GM11168 (cell line): ENCODE data around the gene PGAP2.
"Not testable (repeated sequence)": the region's sequence is repeated elsewhere in the genome, so short reads cannot be mapped to it uniquely, and the experiment has no call there.

Experiments used
- in situ Hi-C: fragments of 300-500 bp; cut with MboI; formaldehyde crosslinking; loops from one replicate; pipeline ENCODE4 v1.12.0; 2022; ENCODE audit warnings: low sequenced_read_pairs; ENCODE audit not compliant: unreplicated experiment

Gene PGAP2

DNA sequence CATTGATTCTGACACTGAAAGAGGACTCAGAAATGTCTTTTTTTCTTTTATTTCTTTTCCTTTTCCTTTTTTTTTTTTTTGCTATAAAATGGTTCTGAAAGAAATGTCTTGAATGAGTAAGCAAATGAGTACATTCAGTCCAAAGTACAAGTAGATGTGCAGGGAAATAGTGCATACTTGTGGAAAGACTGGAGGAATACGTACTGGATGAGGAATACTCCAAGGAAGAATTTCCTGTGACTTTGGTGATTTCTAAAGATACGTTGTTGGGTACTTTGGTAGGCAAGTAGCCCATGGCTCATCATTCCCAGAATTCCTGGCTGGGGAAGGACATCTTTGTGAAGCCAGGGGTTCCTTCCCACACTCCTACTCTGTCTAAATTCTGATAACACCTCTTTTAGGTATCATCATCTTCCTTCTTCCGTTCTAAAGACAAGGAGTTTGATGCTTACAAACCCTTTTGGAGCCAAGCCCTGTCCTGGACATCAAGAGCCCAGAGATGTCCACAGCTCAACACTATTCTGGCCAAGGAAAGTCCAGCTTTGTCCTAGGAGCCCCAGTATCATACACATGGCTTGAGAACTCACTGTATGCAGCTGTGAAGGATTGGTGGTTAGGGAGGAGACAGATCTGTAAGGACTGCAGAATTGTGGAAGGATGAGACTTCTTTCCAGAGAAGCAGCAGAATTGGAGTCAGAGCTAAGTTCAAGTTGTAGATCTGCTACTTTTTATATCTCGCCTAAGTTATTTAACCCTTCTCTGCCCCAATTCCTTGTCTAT lies 6.2 kb upstream of the PGAP2 start:
- in situ Hi-C loops: no loop called here

DNA sequence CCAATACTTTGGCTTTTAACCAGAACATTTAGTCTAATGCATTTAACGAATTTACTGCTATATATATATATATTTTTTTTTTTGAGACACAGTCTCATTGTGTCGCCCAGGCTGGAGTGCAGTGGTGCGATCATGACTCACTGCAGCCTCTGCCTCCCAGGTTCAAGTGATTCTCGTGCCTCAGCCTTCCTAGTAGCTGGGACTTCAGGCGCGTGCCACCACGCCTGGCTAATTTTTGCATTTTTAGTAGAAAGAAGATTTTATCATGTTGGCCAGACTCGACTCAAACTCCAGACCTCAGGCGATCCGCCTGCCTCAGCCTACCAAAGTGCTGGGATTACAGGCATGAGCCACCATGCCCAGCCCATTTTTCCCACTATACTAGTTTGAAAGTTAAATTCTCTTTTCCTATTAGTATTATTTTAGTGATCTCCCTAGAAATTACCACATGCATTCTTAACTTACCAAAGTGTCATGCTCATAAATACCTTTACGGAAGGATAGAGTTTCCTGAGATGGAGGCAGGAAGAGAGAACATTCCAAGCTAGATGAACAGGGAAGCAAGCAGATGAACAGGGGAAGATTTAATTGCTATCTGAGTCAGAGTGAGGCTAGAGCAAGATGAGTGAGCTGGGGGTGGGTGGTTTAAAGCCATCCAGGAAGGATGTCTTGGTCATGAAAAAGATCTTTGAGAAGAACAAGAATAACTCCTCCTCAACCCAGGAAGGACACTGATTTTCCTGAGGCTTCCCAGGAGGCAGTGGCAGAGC lies 4.4 kb upstream of the PGAP2 start:
- in situ Hi-C loops: no loop called here

DNA sequence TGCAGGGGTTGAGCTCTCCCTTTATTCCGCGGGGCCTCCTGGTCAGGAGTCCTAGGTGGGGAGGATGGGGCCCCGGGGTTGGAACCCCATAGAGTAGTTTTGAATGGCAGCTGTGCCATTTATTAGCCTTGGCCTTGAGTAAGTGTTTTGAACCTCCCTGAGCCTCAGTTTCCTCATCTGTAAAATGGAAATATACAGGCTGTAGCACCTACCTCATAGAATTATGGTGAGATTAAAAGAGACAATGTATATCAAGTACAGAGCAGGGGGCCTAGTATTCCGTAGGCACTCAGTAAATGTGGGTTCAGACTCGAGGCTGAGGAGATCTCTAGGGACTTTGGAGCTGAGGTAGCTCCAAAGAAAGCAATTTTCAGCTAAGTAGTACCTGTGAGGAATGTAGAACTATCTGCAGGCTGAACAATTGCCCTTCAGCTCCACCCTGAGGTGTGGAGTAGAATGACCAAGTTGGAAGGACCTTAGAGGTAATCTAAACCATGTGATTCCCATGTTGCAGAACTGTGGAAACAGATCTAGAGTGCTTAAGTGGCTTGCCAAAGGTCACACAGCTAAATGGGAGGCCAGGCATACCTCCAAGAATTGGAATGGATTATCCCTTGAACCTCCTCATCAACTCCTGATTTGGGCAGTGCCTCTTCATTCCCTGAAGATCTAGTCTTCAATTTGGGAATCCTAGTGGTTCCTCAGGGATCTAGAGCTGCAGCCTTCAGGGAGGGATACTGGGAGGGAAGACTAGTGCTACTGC lies 682 bp downstream of the PGAP2 start:
- in situ Hi-C loops: no loop called here

DNA sequence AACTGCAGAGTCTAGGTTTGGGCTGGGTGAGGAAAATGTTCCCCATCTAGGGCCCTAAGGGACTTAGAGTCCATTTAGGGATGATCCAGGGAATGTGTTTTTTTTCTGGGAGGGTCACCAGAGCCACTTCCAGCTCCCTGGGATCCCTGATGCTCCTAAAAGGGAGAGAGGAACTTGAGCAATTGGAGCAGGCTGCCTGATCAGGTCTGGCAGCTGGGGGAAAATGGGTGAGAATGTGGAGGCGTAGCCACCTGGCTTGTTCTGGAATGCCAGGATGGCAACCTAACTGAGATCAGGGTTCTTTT lies 1.2 kb downstream of the PGAP2 start:
- in situ Hi-C loops: no loop called here

DNA sequence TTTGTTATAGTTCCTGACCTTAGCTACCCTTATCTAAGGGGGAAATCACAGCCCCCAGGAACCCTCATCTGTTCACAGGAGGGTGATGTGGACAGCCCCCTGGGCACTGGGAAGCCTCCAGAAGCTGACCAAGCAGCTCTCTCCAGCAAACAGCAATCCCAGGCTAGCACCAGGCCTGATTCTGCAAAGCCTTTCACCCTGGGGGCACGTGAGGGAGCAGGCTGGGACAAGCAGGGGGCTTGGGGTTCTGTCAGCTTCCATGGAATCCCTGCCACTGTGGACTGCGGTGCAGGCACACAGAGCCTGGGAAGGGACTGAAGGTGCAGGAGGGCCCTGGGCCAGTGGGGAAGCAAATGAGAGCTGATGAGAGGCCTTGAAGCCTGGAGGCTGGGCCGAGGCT lies 2.1 kb downstream of the PGAP2 start:
- in situ Hi-C loops: no loop called here

DNA sequence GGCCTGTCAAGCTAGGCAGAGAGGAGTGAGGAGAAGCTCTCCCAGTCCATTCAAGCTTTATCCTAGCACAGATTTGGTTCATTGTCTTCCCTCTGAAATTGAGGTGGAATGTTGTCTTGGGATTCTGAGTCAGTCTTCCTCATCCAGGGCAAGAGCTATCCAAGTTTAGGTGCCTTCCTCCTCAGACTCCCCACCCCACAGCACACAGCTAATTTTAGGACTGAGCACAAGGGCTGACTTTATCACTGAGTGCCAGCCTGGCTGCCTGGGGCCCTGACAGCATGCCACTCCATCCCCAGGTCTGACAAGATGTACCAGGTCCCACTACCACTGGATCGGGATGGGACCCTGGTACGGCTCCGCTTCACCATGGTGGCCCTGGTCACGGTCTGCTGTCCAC lies 2.6 kb downstream of the PGAP2 start:
- in situ Hi-C loops: no loop called here

DNA sequence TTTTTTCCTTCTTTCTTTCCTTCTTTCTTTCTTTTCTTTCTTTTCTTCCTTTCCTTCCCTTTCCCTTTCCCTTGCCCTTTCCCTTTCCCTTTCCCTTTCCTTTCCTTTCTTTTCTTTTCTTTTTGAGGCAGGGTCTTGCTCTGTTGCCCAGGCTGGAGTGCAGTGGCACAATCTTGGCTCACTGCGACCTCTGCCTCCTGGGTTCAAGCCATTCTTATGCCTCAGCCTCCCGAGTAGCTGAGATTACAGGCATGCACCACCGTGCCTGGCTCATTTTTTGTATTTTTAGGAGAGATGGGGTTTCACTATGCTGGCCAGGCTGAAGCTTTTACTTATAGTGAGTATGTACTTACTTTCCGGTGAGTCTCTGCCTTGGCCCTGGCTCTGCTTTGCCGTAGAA lies 6.5 kb downstream of the PGAP2 start:
- in situ Hi-C loops: not testable (repeated sequence)

DNA sequence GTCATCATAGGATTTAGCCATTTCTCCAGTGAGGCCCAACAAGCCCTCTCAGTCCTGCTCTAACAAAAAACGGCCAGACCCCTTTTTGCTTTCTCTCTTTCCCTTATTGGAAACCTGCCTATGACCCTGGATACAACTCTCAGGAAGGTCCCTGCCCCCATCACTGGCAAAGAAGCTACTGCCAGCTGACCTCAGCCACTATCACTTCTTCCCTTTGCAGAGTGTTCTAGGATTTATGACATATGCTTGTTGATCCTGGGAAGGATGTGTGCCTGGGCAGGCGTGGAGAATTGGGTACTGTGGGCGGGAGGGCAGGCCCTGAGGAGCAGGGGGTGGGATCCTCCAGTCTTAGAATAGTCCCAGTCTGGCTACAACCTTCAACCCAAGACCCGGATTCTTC lies 7.5 kb downstream of the PGAP2 start:
- in situ Hi-C loops: no loop called here

DNA sequence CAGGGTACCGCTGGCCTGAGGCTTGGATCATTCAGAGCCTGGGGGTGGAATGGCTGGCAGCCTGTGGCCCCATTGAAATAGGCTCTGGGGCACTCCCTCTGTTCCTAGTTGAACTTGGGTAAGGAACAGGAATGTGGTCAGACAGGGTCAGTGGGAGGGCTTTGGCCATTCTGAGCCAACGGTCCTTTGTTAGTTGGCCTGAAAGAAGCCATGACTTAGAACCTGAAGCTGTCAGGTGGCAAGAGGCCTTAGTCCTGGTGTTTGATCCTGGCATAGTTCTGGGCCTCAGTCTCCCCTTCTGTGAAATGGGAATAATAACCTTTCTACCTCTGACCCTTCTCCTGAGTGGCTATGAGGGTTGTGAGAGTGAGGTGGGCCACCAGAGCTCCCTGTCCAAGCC lies 8.3 kb downstream of the PGAP2 start:
- in situ Hi-C loops: no loop called here

DNA sequence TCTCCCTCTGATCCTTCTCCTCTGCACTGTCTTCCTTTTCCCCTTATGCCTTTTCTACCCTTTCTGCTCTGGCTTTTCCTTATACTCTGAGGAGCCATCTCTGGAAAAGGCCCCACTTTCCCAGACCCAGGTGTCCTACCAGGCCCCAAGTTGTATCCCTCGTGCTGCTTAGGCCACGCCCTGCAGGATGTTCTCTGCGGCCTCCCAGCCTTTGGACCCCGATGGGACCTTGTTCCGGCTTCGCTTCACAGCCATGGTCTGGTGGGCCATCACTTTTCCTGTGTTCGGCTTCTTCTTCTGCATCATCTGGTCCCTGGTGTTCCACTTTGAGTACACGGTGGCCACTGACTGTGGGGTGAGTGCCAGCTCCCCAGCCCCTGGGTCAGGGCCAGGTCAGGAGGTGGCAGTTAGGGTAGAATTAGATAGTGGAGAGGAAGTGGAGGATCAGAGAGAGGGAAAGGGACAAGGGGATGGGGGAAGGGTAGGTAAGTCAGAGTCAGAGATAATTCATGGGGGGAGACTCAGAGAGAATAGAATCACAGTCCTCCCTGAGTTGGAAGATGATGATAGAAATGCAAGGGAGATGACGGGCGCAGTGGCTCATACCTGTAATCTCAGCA lies 8.9 kb downstream of the PGAP2 start:
- in situ Hi-C loops: no loop called here

DNA sequence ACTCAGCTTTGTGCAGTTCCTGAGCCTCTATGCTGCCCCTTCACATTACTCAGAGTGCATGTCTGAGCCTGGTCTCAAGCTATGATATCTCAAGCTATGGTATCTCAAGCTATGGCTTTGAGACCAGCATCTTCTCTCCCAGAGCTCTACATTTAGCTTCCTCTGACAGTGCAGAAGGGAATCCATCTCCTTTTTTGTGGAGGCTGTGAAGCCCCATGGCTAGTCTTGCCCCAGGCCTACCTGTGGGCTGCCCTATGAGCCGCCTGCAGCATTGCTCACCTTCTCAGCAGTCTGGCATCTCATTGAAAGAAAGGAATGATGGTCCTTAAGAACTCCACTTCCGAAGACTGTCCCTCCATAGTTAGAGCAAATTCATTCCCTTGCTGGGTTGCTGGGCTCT lies 12.6 kb downstream of the PGAP2 start:
- in situ Hi-C loops: no loop called here

DNA sequence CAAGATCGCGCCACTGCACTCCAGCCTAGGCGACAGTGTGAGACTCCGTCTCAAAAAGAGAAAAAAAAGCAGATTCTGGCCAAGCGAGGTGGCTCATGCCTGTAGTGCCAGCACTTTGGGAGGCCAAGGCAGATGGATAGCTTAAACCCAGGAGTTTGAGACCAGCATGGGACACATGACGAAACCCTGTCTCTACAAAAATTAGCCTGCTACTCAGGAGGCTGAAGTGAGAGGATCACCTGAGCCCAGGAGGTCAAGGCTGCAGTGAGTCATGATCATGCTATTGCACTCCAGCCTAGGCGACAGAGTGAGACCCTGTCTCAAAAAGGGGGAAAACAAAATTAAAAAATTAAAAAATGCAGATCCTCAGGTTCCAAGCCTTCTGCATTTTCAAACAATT lies 14.0 kb downstream of the PGAP2 start:
- in situ Hi-C loops: no loop called here

DNA sequence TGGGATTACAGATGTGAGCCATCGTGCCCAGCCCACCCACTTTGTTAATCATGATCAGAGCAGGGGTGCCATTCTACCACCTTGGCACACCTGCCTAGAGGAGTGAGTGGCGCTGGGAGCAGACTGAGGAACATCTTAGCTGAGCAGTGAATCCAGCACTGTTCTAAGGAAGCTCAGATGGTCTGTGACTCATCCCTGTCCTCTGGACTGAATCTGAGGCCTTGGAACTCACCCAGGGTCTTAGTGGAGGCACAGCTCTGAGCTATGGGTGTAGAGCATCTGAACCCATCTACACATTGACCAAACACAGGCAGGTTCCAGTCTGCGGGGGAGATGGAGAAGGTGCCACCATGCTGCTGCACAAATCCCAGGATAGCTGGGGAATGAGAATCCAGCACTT lies 14.9 kb downstream of the PGAP2 start:
- in situ Hi-C loops: no loop called here

DNA sequence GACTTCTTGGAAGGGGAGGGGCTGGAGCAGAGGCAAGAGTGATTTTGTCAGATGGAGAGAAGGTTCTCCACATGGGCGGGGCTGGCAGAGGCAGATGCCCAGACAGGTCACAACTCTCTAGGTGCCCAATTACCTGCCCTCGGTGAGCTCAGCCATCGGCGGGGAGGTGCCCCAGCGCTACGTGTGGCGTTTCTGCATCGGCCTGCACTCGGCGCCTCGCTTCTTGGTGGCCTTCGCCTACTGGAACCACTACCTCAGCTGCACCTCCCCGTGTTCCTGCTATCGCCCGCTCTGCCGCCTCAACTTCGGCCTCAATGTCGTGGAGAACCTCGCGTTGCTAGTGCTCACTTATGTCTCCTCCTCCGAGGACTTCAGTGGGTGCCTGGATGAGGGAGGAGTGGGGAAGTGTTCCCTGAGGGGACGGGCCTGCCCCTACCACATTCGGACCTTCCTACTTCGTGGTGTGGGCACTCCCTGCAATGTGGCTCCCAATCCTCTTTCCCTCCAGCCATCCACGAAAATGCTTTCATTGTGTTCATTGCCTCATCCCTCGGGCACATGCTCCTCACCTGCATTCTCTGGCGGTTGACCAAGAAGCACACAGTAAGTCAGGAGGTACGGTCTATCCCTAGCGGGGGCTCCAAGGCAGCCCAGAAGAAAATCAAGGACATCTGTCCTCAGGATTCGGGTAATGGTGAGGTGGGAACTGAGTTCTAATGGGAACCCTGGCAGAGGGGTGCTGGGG lies 15.6 kb downstream of the PGAP2 start:
- in situ Hi-C loops: no loop called here

DNA sequence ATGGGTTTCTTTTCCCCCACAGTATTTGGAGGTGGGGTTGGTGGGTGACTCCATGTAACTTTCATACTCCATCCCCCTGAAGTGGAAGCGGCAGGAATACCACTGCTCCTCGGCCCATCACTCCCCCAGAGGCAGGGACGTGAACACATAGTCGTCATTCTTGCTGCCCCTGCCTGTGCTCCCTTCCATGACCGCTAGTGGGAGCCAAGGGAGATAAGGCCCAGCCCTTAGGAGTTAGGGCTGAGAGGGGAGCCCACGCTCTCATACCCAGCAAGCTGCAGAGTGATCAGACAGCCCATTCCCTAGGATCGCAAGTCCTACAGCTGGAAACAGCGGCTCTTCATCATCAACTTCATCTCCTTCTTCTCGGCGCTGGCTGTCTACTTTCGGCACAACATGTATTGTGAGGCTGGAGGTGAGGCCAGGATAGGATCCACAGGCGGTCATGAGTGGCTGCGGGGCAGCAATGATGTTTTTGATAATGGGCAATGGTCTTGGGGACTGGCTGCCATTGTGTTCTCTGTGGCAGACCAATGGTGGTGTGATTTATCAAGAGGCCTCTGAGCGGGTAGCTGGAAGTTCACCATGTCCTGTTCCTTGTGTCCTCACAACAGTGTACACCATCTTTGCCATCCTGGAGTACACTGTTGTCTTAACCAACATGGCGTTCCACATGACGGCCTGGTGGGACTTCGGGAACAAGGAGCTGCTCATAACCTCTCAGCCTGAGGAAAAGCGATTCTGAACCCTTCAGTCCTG lies 16.5 kb downstream of the PGAP2 start:
- in situ Hi-C loops: no loop called here

DNA sequence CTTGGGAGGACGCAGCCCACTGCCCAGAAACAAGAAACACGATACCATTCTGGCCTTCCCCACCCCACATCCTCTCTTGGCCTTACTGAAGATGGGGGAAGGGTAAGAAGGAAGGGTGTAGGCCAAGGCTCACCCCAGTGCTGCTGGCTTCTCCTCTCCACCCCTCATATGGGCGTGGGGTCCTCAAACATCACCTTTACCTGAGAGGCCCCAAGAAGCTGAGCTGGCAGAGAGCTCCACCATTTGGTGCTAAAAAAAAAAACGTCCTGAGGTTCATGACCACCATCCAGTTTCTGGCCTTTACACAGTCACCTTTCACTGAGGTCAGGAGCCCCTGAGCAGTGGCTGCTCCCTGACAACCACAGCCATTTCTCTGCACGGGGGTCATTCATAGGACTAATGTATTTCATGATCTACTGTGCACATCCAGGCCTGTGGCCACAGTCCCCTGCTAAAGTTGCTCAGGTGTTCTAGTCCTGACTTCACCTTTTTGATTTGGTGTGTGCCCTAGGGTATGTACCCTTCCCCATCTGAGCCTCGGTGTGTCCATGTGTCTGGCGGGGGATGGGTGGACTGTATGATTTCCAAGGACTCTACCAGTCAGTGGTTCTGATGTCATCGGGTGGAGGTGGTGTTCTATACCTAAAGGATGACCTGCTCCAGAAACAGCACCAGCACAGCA lies 17.3 kb downstream of the PGAP2 start:
- in situ Hi-C loops: no loop called here

DNA sequence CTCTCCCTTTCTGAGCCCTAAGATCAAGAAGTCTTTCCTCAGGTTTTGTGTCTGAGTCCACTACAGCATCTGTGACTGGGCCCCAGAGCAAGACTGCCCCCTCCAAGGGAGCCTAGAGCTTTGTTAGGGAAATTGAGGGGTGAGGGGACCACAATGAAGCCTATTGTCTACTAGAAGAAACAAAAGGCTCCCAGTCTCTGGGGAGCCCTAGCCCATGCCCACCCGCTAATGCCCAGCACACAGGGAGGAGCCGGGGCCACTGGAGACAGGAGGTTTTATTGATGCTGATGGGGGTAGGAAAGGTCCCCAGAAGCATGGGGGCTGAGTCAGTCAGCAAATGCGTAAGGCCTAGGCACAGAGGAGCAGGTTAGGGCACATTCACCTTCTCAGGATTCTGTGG lies 18.4 kb downstream of the PGAP2 start:
- in situ Hi-C loops: no loop called here

DNA sequence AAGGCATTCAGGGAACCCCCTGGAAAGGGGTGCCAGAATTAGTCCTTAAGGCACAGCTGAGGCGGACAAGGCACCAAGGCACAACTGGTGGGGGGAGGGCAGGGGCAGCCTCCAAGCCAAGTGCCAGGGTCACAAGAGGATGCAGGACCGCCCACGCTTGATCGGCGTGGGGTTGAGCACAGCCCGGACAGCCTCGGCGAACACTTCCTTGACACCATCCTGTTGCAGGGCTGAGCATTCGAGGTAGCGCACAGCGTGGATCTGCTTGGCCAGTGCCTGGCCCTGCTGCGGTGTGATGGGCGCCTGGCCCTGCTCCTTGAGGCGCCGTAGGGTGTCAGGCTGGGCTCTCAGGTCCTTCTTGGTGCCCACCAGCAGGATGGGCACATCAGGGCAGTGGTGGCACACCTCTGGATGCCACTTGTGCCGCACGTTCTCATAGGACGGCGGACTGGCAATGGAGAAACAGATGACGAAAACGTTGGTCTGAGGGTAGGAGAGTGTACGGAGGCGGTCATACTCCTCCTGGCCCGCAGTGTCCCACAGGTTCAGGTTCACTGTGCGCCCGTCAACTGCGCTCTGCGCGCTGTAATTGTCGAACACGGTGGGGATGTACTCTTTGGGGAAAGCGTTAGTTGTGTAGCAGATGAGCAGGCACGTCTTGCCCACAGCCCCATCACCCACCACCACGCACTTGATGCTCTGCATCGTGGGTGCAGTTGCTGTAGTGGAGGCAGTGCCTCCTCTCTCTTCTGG lies 19.2 kb downstream of the PGAP2 start:
- in situ Hi-C loops: no loop called here
